Mucosa of gallbladder (tissue), 1 donor: ENCODE results near the gene C9orf153. TPM values are rescaled to one million over a fixed set of nuclear protein-coding genes. Genes with fewer than 3 reads are reported as not detected.
"Not testable (repeated sequence)": the region's sequence is repeated elsewhere in the genome, so short reads cannot be mapped to it uniquely, and the experiment has no call there.

Source experiments
- DNase-seq: peaks from one replicate; pipeline ENCODE4 v3.0.0-alpha.2; 2020; ENCODE audit warnings: low spot score
- total RNA-seq: library from RNA; stranded (reverse); gene quantifications from one replicate; pipeline ENCODE4 v1.2.1, GENCODE V29; 2021
- donor health status: DM: no; HTN: no; CAD: no.

C9orf153 gene
- total RNA-seq, 1 donor from 2014 or later, result 0.23 TPM

- DNase-seq, result no peak
Measured at GRCh38 chr9:86263876-86264275, 4.4 kb upstream of the C9orf153 start.

DNA sequence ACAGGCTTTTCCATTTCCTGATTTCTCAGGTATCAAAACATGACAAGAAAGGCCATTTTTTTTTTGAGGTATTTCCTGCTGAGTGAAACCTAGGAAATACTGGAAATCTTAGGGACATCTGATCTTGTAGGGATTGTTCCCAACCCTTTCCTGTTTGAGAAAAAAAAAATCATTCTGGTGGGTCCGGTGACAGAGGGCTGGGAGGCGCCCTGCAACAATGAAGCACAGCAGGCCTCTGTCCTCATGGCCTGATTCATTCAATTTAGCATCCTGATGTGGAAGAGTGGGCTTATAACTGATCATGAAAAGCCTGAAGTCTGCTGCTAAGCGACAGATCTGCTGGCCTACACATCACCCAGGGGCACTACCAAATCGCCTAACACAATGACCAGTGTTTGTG lies 3.0 kb upstream of the C9orf153 start:
- DNase-seq, result no peak

GRCh38 chr9:86257391-86257790 lies 2.1 kb downstream of the C9orf153 start:
- DNase-seq, result no peak

GRCh38 chr9:86256653-86257052 lies 2.8 kb downstream of the C9orf153 start:
- DNase-seq, result no peak

- DNase-seq, result no peak
Measured at GRCh38 chr9:86253577-86253976, 5.9 kb downstream of the C9orf153 start.

GRCh38 chr9:86252870-86253269 lies 6.6 kb downstream of the C9orf153 start:
- DNase-seq, result no peak

DNA sequence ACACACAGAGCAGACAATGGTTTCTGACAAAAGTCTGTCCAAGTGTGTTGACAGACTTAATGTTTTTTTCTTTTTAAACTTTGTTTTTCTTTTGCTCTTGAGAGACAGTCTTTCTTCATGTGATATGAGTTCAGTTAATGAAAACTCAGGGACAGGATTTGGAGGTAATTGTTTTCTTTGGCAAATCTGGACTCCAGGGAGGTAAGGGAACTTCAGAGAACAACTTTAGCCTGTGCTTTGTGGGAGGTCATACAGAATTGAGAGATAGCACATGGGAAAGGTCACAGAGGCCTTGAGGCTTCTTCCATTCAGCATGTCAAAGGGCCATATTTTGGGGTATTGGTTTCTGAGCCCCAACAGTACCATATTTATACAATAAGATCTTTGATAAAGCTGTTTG lies 9.3 kb downstream of the C9orf153 start:
- no peak for DNase-seq

- DNase-seq, result no peak
Measured at GRCh38 chr9:86248746-86249145, 10.7 kb downstream of the C9orf153 start.

- DNase-seq, result no peak
Measured at GRCh38 chr9:86246752-86247161, 12.7 kb downstream of the C9orf153 start.

- no peak for DNase-seq
Measured at GRCh38 chr9:86242071-86242470, 17.4 kb downstream of the C9orf153 start.

DNA sequence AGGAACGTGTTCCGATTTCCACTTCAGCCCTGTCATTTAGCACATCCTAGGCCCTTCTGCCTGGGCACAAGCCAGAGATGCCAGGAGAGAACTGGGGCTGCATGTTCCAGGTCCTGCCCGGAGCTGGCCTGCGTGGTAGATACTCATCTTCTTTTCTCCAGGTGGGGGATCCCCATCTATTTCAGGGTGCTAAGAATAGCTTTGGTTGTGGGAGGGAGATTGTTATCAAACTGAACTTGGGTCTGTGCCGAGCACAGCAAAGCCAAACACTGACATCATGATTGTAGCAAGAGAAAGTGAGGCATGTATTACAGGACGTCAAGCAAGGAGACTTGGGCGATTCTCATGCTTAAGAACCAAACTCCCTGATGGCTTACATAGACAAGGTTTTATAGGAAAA lies 18.2 kb downstream of the C9orf153 start:
- DNase-seq, result no peak

- DNase-seq, result no peak
Measured at GRCh38 chr9:86238861-86239770, 20.3 kb downstream of the C9orf153 start.

- no peak for DNase-seq
Measured at GRCh38 chr9:86230858-86231257, 28.6 kb downstream of the C9orf153 start.

GRCh38 chr9:86222667-86223066 lies 36.8 kb downstream of the C9orf153 start:
- no peak for DNase-seq

DNA sequence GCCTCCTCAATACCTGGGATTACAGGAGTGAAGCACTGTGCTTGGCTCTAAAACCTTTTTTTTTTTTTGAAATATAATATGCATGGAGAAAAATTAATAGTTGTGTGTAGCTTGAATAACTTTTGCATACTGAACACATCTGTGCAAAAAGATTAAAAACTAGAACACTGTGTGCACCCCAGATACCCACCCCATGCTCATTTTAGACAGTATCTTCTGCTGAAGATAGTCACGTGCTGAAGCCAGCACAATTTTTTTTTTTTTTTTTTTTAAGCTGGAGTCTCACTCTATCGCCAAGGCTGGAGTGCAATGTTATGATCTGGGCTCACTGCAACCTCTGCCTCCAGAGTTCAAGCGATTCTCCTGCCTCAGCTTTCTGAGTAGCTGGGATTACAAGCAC lies 39.9 kb downstream of the C9orf153 start:
- no peak for DNase-seq

DNA sequence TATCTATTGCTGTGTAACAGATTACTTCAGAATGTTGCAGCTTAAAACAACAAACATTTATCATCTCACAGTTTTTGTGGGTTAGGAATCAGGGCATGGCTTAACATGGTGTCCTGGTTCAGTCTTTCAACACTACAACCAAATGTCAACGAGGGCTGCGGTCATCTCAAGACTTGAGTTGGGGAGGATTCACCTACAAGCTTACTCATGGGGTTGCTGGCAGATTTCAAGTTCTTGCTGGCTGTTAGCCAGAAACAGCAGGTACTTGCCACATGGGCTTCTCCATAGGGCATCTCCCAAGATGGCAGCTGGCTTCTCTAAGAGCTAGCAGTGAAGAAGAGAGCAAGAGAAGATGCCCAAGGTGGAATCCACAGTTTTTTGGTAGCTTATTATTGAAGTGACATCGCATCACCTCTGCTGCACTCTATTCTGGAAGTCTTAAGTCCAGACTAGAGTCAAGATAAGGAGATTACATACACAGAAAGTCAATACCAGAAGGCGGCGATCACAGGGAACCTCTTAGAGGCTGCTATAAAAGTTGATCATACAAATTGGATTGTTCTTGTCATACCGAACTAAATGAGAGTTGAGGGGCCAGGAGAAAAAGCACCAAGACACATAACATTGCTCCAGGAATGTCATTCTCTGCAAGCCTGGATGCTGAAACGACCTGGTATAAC lies 42.2 kb downstream of the C9orf153 start:
- DNase-seq, result no peak

GRCh38 chr9:86207193-86207592 lies 52.3 kb downstream of the C9orf153 start:
- DNase-seq, result no peak

DNA sequence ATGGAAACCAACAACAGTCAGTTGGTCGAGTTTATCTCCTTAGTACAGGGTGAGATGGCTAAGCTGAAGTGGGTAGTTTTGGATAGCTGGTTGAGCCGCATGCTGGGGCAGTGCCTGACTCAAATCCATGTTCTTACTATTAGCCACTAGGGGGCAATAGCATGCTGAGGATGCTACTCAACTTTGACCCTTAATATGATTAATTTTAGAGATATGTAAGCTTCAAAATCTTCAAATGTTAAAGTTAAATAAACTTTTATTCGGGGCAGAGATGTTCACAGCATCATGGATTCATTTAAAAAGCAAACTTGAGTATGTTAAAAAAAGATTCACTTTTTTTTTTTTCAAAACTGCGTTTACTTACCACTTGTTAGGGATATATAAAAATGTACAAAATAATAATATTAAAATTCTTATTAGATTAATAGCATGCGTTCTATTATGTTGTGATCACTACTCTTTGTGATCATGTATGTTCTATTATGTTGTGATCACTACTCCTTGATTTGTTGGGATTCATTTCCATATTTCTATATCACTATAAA lies 57.0 kb downstream of the C9orf153 start:
- DNase-seq, result no peak

DNA sequence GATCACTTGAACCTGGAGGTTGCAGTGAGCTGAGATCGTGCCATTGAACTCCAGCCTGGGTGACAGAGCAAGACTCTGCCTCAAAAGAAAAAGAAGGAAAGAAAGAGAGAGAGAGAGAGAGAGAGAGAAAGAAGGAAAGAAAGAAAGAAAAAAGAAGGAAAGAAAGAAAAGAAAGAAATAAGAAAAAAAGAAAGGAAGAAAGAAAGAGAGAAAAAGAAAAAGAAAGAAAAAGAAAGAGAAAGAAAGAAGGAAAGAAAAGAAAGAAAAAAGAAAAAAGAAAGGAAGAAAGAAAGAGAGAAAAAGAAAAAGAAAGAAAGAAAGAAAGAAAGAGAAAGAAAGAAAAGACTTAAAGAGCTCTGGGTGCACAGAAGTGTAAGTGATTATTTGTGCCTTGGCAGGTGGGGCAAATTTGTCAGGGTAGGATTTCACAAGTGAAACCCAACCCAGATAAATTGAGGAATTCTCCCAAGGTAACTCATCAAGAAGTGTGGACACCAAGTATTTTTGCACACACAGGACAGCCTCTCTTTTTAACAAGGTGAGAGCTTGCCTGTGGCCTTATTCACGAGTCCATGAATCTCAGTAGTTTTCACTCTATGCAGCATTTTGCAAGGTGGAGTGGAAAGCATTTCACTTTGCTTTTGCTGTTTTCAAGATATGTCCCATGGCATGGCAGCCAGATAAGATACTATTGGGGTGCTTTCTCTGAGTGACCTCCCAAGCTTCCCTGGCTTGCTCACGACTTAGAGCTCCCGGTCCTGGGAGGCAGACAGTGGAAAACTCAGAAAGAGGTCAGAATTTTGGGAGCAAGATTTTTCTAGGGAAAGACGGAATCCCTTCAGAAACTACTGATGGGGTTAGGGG lies 57.8 kb downstream of the C9orf153 start:
- DNase-seq, result no peak

GRCh38 chr9:86200599-86201162 lies 58.8 kb downstream of the C9orf153 start:
- no peak for DNase-seq

- DNase-seq, result no peak
Measured at GRCh38 chr9:86193088-86193487, 66.4 kb downstream of the C9orf153 start.

GRCh38 chr9:86190700-86191099 lies 68.8 kb downstream of the C9orf153 start:
- DNase-seq, result not testable (repeated sequence)
